Measurements from ENCODE around the gene PRDM12.

The PRDM12 gene

GRCh38 chr9:130664251-130665028 lies at the start of gene PRDM12:
TSS of gene PRDM12 (plus strand) at chr9:130664594. CDS start at chr9:130664654, 60 bp downstream.
- DNase-seq = no peak

- no peak for DNase-seq
These were observed 47.9 kb upstream of the PRDM12 start for GRCh38 chr9:130616451-130616850.

- DNase-seq = no peak
These were observed 40.9 kb upstream of the PRDM12 start for GRCh38 chr9:130623466-130623865.

- no peak for DNase-seq
These were observed 40.2 kb upstream of the PRDM12 start for GRCh38 chr9:130624154-130624553.

GRCh38 chr9:130626249-130626996 lies 38.0 kb upstream of the PRDM12 start:
- no peak for DNase-seq

- DNase-seq = no peak
These were observed 37.3 kb upstream of the PRDM12 start for GRCh38 chr9:130627051-130627450.

GRCh38 chr9:130627896-130628792 lies 36.2 kb upstream of the PRDM12 start:
- no peak for DNase-seq

GRCh38 chr9:130629443-130630070 lies 34.8 kb upstream of the PRDM12 start:
- DNase-seq = no peak

- no peak for DNase-seq
These were observed 34.3 kb upstream of the PRDM12 start for GRCh38 chr9:130630071-130630450.

- DNase-seq = no peak
These were observed 33.7 kb upstream of the PRDM12 start for GRCh38 chr9:130630506-130631330.

GRCh38 chr9:130631331-130632080 lies 32.9 kb upstream of the PRDM12 start:
- no peak for DNase-seq

- no peak for DNase-seq
These were observed 32.2 kb upstream of the PRDM12 start for GRCh38 chr9:130632081-130632710.

- no peak for DNase-seq
These were observed 31.6 kb upstream of the PRDM12 start for GRCh38 chr9:130632841-130633240.

- DNase-seq = no peak
These were observed 30.8 kb upstream of the PRDM12 start for GRCh38 chr9:130633336-130634190.

GRCh38 chr9:130634191-130634768 lies 30.1 kb upstream of the PRDM12 start:
- no peak for DNase-seq

GRCh38 chr9:130634801-130635200 lies 29.6 kb upstream of the PRDM12 start:
- no peak for DNase-seq

- no peak for DNase-seq
These were observed 29.1 kb upstream of the PRDM12 start for GRCh38 chr9:130635306-130635705.

GRCh38 chr9:130635721-130636647 lies 28.4 kb upstream of the PRDM12 start:
- no peak for DNase-seq

All from stimulated activated naive CD4-positive, alpha-beta T cell treated with Interleukin-2 at 50 U/mL for 16 hours (primary cell).